Stomach smooth muscle (tissue), 2 donors: ENCODE measurements around the gene ABCC5.
"Not testable (repeated sequence)": the region's sequence is repeated elsewhere in the genome, so short reads cannot be mapped to it uniquely, and the experiment has no call there.

ENCODE experiments used
- H3K27ac ChIP-seq: one replicate; pipeline ENCODE4 v1.7.0; 2013; ENCODE audit warnings: mild to moderate bottlenecking, low read length, inconsistent platforms
- H3K27me3 ChIP-seq, 2 donors: one replicate each; pipeline ENCODE4 v1.7.0; 2013; ENCODE audit warnings: low read length in 2 of 2; ENCODE audit not compliant: insufficient read depth in 2 of 2, control insufficient read depth in 1 of 2
- H3K36me3 ChIP-seq, 2 donors: one replicate each; pipeline ENCODE4 v1.7.0; 2013; ENCODE audit warnings: low read length in 2 of 2; ENCODE audit not compliant: control insufficient read depth in 2 of 2, insufficient read depth in 2 of 2
- H3K4me1 ChIP-seq: one replicate; pipeline ENCODE4 v1.7.0; 2013; ENCODE audit warnings: low read length; ENCODE audit not compliant: control insufficient read depth, insufficient read depth
- H3K4me3 ChIP-seq, 2 donors: one replicate each; pipeline ENCODE4 v1.7.0; 2013; ENCODE audit warnings: low read length in 2 of 2
- H3K9ac ChIP-seq, 2 donors: one replicate each; pipeline ENCODE4 v1.7.0; 2013; ENCODE audit warnings: low read length in 2 of 2, mild to moderate bottlenecking in 1 of 2
- H3K9me3 ChIP-seq, 2 donors: one replicate each; pipeline ENCODE4 v1.7.0; 2013; ENCODE audit warnings: low read length in 2 of 2; ENCODE audit not compliant: control insufficient read depth in 2 of 2
- donor health status: healthy.
- donor health status: Pancreatic carcinoma.

The ABCC5 gene

GRCh38 chr3:183892610-183893214, 125.0 kb downstream of the ABCC5 start:
- Histone ChIP-seq H3K4me3 (no peak overlapping the region), H3K9ac (no peak overlapping the region), H3K4me1 (peaks cover 5% of the 10 kb centered on the region), H3K27ac (no peak overlapping the region), H3K36me3 (no peaks in the 10 kb centered on the region), H3K27me3 (peaks cover 0 to 4% of the 10 kb centered on the region in 2 donors), H3K9me3 (no peaks in the 10 kb centered on the region)

- no peak overlapping the region for H3K9ac ChIP-seq
- H3K36me3 ChIP-seq, result no peaks in the 10 kb centered on the region
- peaks cover 11% of the 10 kb centered on the region for H3K4me1 ChIP-seq
- H3K9me3 ChIP-seq, result no peaks in the 10 kb centered on the region
- H3K27me3 ChIP-seq, result no peaks in the 10 kb centered on the region
- no peak overlapping the region for H3K4me3 ChIP-seq
- H3K27ac ChIP-seq, result no peak overlapping the region
Measured at GRCh38 chr3:183885766-183886165, 131.9 kb downstream of the ABCC5 start.

- Histone ChIP-seq H3K4me1 (peaks cover 11% of the 10 kb centered on the region), H3K27me3 (no peaks in the 10 kb centered on the region), H3K9ac (peak within 1 kb of the TSS; percentile 84 to 87), H3K4me3 (peak within 1 kb of the TSS; percentile 91 to 98), H3K9me3 (no peaks in the 10 kb centered on the region), H3K27ac (peak within 1 kb of the TSS; percentile 64), H3K36me3 (no peaks in the 10 kb centered on the region)
Measured at GRCh38 chr3:183884427-183885296, 133.0 kb downstream of the ABCC5 start, which contains the start of gene PARL. PARL (minus strand) TSS chr3:183884880; CDS start chr3:183884846, 34 bp downstream.

- H3K4me3 ChIP-seq, result peak overlapping the region; percentile 91 to 98
Measured at GRCh38 chr3:183884097-183884426, 133.6 kb downstream of the ABCC5 start.

GRCh38 chr3:183883291-183884096, 134.2 kb downstream of the ABCC5 start:
- Histone ChIP-seq H3K9ac (peak overlapping the region; percentile 84 to 87), H3K4me1 (peaks cover 11% of the 10 kb centered on the region), H3K27me3 (no peaks in the 10 kb centered on the region), H3K27ac (no peak overlapping the region), H3K4me3 (peak overlapping the region; percentile 91 to 98), H3K36me3 (no peaks in the 10 kb centered on the region), H3K9me3 (no peaks in the 10 kb centered on the region)

More at GRCh38 chr3:183884097-183884426, 133.6 kb downstream of the ABCC5 start:
- H3K4me1 ChIP-seq, result peaks cover 11% of the 10 kb centered on the region
- H3K27ac ChIP-seq, result peak overlapping the region; percentile 64
- no peaks in the 10 kb centered on the region for H3K27me3 ChIP-seq
- H3K9me3 ChIP-seq, result no peaks in the 10 kb centered on the region
- H3K36me3 ChIP-seq, result no peaks in the 10 kb centered on the region
- H3K9ac ChIP-seq, result peak overlapping the region; percentile 84 to 87

- Histone ChIP-seq H3K4me3 (no peak overlapping the region), H3K27ac (no peak overlapping the region), H3K9ac (no peak overlapping the region), H3K9me3 (no peaks in the 10 kb centered on the region), H3K4me1 (peaks cover 8% of the 10 kb centered on the region), H3K36me3 (no peaks in the 10 kb centered on the region), H3K27me3 (no peaks in the 10 kb centered on the region)
Measured at GRCh38 chr3:183880121-183880520, 137.6 kb downstream of the ABCC5 start.

- no peak overlapping the region for H3K27ac ChIP-seq
- no peaks in the 10 kb centered on the region for H3K9me3 ChIP-seq
- H3K36me3 ChIP-seq, result no peaks in the 10 kb centered on the region
- H3K27me3 ChIP-seq, result no peaks in the 10 kb centered on the region
- peaks cover 8% of the 10 kb centered on the region for H3K4me1 ChIP-seq
- H3K4me3 ChIP-seq, result no peak overlapping the region
- H3K9ac ChIP-seq, result no peak overlapping the region
Measured at GRCh38 chr3:183879243-183879642, 138.4 kb downstream of the ABCC5 start.

GRCh38 chr3:183878071-183878470, 139.6 kb downstream of the ABCC5 start:
- H3K36me3 ChIP-seq, result no peaks in the 10 kb centered on the region
- H3K27me3 ChIP-seq, result no peaks in the 10 kb centered on the region
- no peaks in the 10 kb centered on the region for H3K9me3 ChIP-seq
- H3K27ac ChIP-seq, result no peak overlapping the region
- H3K9ac ChIP-seq, result no peak overlapping the region
- H3K4me3 ChIP-seq, result no peak overlapping the region
- H3K4me1 ChIP-seq, result peaks cover 3% of the 10 kb centered on the region

GRCh38 chr3:183877227-183877626, 140.5 kb downstream of the ABCC5 start:
- H3K27me3 ChIP-seq, result not testable (repeated sequence)

GRCh38 chr3:183875411-183875810, 142.3 kb downstream of the ABCC5 start:
- Histone ChIP-seq H3K9me3 (no peaks in the 10 kb centered on the region), H3K9ac (no peak overlapping the region), H3K4me1 (peaks cover 3% of the 10 kb centered on the region), H3K27me3 (no peaks in the 10 kb centered on the region), H3K36me3 (no peaks in the 10 kb centered on the region), H3K4me3 (no peak overlapping the region), H3K27ac (no peak overlapping the region)

More at GRCh38 chr3:183877227-183877626, 140.5 kb downstream of the ABCC5 start:
- not testable (repeated sequence) for H3K9ac ChIP-seq, H3K36me3 ChIP-seq, H3K27ac ChIP-seq, H3K4me3 ChIP-seq, H3K4me1 ChIP-seq, H3K9me3 ChIP-seq
